GM12878 (cell line): Measurements from ENCODE around the gene CCNG1. TPM values are rescaled to one million over a fixed set of nuclear protein-coding genes. Genes with fewer than 3 reads are reported as not detected.

Source experiments
- ESRRA ChIP-seq: IDR thresholded peaks from 2 replicates; pipeline ENCODE4 v1.6.1; 2012; ENCODE audit warnings: mild to moderate bottlenecking, low read length, improper control_type of control experiment
- HDGF ChIP-seq: fragments of 450-650 bp; IDR thresholded peaks from 2 replicates; pipeline ENCODE4 v1.6.1; 2016; ENCODE audit warnings: antibody characterized with exemption
- NBN ChIP-seq: fragments of 450-650 bp; IDR thresholded peaks from 2 replicates; pipeline ENCODE4 v1.6.1; 2016
- NFYB ChIP-seq: IDR thresholded peaks from 2 replicates; pipeline ENCODE4 v1.6.1; 2011; ENCODE audit warnings: low read depth, mild to moderate bottlenecking, low read length, improper control_type of control experiment, moderate library complexity; ENCODE audit not compliant: insufficient read depth
- NR2C2 ChIP-seq: IDR thresholded peaks from 2 replicates; pipeline ENCODE4 v1.6.1; 2011; ENCODE audit warnings: borderline replicate concordance, low read depth; ENCODE audit not compliant: control insufficient read depth, insufficient read length
- RCOR1 ChIP-seq: conservative IDR thresholded peaks from 2 replicates; pipeline ENCODE4 v1.6.1; 2012; ENCODE audit warnings: low read depth, low read length, improper control_type of control experiment
- SMARCA5 ChIP-seq: fragments of 450-650 bp; IDR thresholded peaks from 2 replicates; pipeline ENCODE4 v1.6.1; 2017; ENCODE audit warnings: mild to moderate bottlenecking
- SREBF2 ChIP-seq: IDR thresholded peaks from 2 replicates; pipeline ENCODE4 v1.6.1; 2012; ENCODE audit warnings: mild to moderate bottlenecking, low read length
- SUZ12 ChIP-seq: fragments of 200-600 bp; sonication (generic); IDR thresholded peaks from one replicate; pipeline ENCODE4 v1.6.1; 2018; ENCODE audit warnings: antibody characterized with exemption, mild to moderate bottlenecking; ENCODE audit not compliant: unreplicated experiment
- YY1 ChIP-seq: IDR thresholded peaks from 2 replicates; pipeline ENCODE4 v1.6.1; 2011; ENCODE audit warnings: low read depth, mild to moderate bottlenecking, low read length
- ZNF207 ChIP-seq: fragments of 450-650 bp; IDR thresholded peaks from 2 replicates; pipeline ENCODE4 v1.6.1; 2014; ENCODE audit warnings: antibody characterized with exemption, mild to moderate bottlenecking, borderline replicate concordance
- polyA plus RNA-seq, 11 experiments: library from polyadenylated mRNA; depleted of rRNA in 4 of 11; unstranded in 6 of 11; stranded (reverse) in 5 of 11; fragments of >200 nt; fragmentation: Nextera tagmentation in 4 of 11; fragmentation: Illumina TruSeq in 1 of 11; extraction: Ambion mirVana in 4 of 11; extraction: Trizol in 1 of 11; gene quantifications; 1 replicate in 1 of 11; 2 replicates in 10 of 11; pipeline versions ENCODE4 v1.2.1 to v1.2.3, GENCODE V29; 2011 to 2016; ENCODE audit warnings: inconsistent platforms in 2 of 11, missing spikeins in 2 of 11, low read depth in 1 of 11
- total RNA-seq, 4 experiments: library from RNA; depleted of rRNA in 3 of 4; stranded (reverse); fragments of >200 nt in 3 of 4; fragmentation: Illumina TruSeq in 1 of 4; extraction: Trizol in 1 of 4; gene quantifications; 2 replicates each; pipeline versions ENCODE4 v1.2.1 to v1.2.3, GENCODE V29; 2013 to 2021
- TF ChIP-seq, protein P1 (sequence below): IDR thresholded peaks from 2 replicates; pipeline ENCODE4 v1.6.1; 2012; ENCODE audit warnings: low read length, inconsistent platforms
- TF ChIP-seq, protein P2 (sequence below): fragments of 450-650 bp; conservative IDR thresholded peaks from 2 replicates; pipeline ENCODE4 v1.6.1; 2017; ENCODE audit warnings: mild to moderate bottlenecking, moderate library complexity

CCNG1 gene
- total and polyA plus RNA-seq, 10 of the 15 experiments (the other 5 are each of a cell fraction or from before 2014, with no cell fraction given): 90.1 to 274 (median 200) TPM

DNA sequence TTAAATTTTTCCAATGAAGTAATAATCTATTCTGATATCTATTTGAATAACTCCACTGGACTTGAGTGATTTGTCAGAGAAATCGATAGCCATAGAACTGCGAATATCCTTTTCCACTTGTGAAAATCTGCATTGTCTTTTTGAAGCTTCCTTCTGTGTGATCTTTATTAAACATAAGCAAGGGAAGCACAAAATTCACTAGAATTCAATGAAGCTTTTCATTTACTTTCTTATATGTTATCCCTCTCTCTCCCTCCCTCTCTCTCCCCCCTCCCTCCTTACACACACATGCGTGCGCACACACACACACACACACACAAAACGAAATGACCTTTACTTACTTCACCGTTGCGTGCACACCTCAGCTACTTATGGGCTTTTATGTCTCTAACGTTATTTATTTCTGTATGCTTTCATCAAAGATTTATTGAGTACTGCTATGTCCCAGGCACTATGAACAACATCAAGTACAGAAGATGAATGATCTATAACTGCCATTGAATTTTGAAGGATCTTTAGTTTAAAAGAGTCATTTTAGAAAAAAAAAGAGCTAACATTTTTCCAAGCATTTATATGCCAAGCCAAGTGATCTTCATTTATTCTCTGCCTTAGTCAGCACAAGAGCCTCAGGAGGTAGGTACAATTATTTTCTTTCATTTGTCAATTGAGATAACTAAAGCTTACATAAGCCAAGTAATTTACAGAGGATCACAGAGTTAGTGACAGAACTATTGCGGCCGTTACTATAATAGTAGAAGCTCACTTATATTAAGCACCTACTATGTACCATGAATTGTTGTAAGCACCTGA is 32.8 kb upstream of the CCNG1 start (continued):
- TF ChIP-seq, protein P1, sequence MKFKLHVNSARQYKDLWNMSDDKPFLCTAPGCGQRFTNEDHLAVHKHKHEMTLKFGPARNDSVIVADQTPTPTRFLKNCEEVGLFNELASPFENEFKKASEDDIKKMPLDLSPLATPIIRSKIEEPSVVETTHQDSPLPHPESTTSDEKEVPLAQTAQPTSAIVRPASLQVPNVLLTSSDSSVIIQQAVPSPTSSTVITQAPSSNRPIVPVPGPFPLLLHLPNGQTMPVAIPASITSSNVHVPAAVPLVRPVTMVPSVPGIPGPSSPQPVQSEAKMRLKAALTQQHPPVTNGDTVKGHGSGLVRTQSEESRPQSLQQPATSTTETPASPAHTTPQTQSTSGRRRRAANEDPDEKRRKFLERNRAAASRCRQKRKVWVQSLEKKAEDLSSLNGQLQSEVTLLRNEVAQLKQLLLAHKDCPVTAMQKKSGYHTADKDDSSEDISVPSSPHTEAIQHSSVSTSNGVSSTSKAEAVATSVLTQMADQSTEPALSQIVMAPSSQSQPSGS: no peak
- TF ChIP-seq RCOR1 (no peak), NBN (no peak), SMARCA5 (no peak), HDGF (no peak), NR2C2 (no peak), YY1 (no peak), ZNF207 (no peak), SREBF2 (no peak), SUZ12 (no peak), NFYB (no peak), ESRRA (no peak)
- TF ChIP-seq, protein P2, sequence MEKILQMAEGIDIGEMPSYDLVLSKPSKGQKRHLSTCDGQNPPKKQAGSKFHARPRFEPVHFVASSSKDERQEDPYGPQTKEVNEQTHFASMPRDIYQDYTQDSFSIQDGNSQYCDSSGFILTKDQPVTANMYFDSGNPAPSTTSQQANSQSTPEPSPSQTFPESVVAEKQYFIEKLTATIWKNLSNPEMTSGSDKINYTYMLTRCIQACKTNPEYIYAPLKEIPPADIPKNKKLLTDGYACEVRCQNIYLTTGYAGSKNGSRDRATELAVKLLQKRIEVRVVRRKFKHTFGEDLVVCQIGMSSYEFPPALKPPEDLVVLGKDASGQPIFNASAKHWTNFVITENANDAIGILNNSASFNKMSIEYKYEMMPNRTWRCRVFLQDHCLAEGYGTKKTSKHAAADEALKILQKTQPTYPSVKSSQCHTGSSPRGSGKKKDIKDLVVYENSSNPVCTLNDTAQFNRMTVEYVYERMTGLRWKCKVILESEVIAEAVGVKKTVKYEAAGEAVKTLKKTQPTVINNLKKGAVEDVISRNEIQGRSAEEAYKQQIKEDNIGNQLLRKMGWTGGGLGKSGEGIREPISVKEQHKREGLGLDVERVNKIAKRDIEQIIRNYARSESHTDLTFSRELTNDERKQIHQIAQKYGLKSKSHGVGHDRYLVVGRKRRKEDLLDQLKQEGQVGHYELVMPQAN: no peak
